SK-N-MC (cell line): ENCODE data around the gene LIM2.
A peak's percentile ranks its signal among the peaks of the same experiment; 100 is the strongest.

ENCODE experiments used
- DNase-seq: peaks from one replicate; pipeline ENCODE4 v3.0.0-alpha.2; 2011; ENCODE audit warnings: low read depth, low spot score
- H3K27ac ChIP-seq: fragments of 200-600 bp; sonication (generic); 2 replicates; pipeline ENCODE4 v1.5.1; 2016; ENCODE audit warnings: mixed run types
- H3K36me3 ChIP-seq: fragments of 200-600 bp; sonication (generic); 2 replicates; pipeline ENCODE4 v1.6.1; 2017; ENCODE audit warnings: antibody characterized with exemption, low read length, mixed read lengths; ENCODE audit not compliant: insufficient read depth
- H3K4me3 ChIP-seq: fragments of 200-600 bp; sonication (generic); 2 replicates; pipeline ENCODE4 v1.5.1; 2016
- H3K9ac ChIP-seq: fragments of 200-600 bp; sonication (generic); 2 replicates; pipeline ENCODE4 v1.8.0; 2017; ENCODE audit warnings: mixed run types, mixed read lengths; ENCODE audit not compliant: insufficient read length
- H3K9me3 ChIP-seq: fragments of 200-600 bp; sonication (generic); 2 replicates; pipeline ENCODE4 v1.6.1; 2017; ENCODE audit warnings: low read depth, mild to moderate bottlenecking, antibody characterized with exemption, low read length, moderate library complexity, mixed read lengths
- EZH2 ChIP-seq: fragments of 200-600 bp; sonication (generic); IDR thresholded peaks from one replicate; pipeline ENCODE4 v1.6.1; 2017; ENCODE audit warnings: antibody characterized with exemption
- FOXP2 ChIP-seq: optimal IDR thresholded peaks from 2 replicates; pipeline ENCODE3; 2011; ENCODE audit warnings: mild to moderate bottlenecking, moderate library complexity; ENCODE audit not compliant: insufficient read depth; ENCODE audit errors: extremely low read length, control extremely low read depth
- POLR2AphosphoS5 ChIP-seq: IDR thresholded peaks from 2 replicates; pipeline ENCODE4 v1.6.1; 2012; ENCODE audit warnings: mild to moderate bottlenecking, low read depth, low read length, borderline replicate concordance

The LIM2 gene

GRCh38 chr19:51339687-51340656 lies 47.8 kb downstream of the LIM2 start:
- no peaks in the 10 kb centered on the region for H3K9me3 ChIP-seq
- H3K36me3 ChIP-seq, result no peaks in the 10 kb centered on the region
- H3K27ac ChIP-seq, result no peak overlapping the region
- peak overlapping the region; percentile 84 for H3K4me3 ChIP-seq
- no peak overlapping the region for H3K9ac ChIP-seq
- DNase-seq, result peak; percentile 60
- TF ChIP-seq FOXP2 (no peak), POLR2AphosphoS5 (peak; percentile 27; the same call in 1 of the 2 replicates)

GRCh38 chr19:51339313-51339686 lies 48.5 kb downstream of the LIM2 start:
- Histone ChIP-seq H3K9ac (no peak overlapping the region), H3K9me3 (no peaks in the 10 kb centered on the region), H3K36me3 (no peaks in the 10 kb centered on the region), H3K4me3 (peak overlapping the region; percentile 84), H3K27ac (no peak overlapping the region)
- TF ChIP-seq POLR2AphosphoS5, result no peak
- no peak for TF ChIP-seq EZH2
- no peak for DNase-seq

GRCh38 chr19:51338563-51339312 lies 49.0 kb downstream of the LIM2 start:
- H3K9me3 ChIP-seq, result no peaks in the 10 kb centered on the region
- no peak overlapping the region for H3K9ac ChIP-seq
- no peaks in the 10 kb centered on the region for H3K36me3 ChIP-seq
- peak overlapping the region; percentile 84 for H3K4me3 ChIP-seq
- DNase-seq, result no peak
- no peak overlapping the region for H3K27ac ChIP-seq
- no peak for TF ChIP-seq EZH2
- TF ChIP-seq FOXP2, result no peak
- TF ChIP-seq POLR2AphosphoS5, result no peak

GRCh38 chr19:51337861-51338562 lies 49.8 kb downstream of the LIM2 start:
- no peaks in the 10 kb centered on the region for H3K36me3 ChIP-seq
- DNase-seq, result no peak
- H3K4me3 ChIP-seq, result no peak overlapping the region
- no peaks in the 10 kb centered on the region for H3K9me3 ChIP-seq
- TF ChIP-seq EZH2 (no peak), FOXP2 (no peak), POLR2AphosphoS5 (no peak)
- no peak overlapping the region for H3K9ac ChIP-seq
- no peak overlapping the region for H3K27ac ChIP-seq

GRCh38 chr19:51337141-51337860 lies 50.5 kb downstream of the LIM2 start:
- no peak for TF ChIP-seq EZH2
- no peak for TF ChIP-seq POLR2AphosphoS5
- no peak for TF ChIP-seq FOXP2
- no peak overlapping the region for H3K27ac ChIP-seq
- DNase-seq, result no peak
- no peak overlapping the region for H3K9ac ChIP-seq
- no peaks in the 10 kb centered on the region for H3K9me3 ChIP-seq
- H3K4me3 ChIP-seq, result no peak overlapping the region
- no peaks in the 10 kb centered on the region for H3K36me3 ChIP-seq

GRCh38 chr19:51333836-51334460 lies 53.8 kb downstream of the LIM2 start:
- Histone ChIP-seq H3K36me3 (no peaks in the 10 kb centered on the region), H3K4me3 (no peak overlapping the region), H3K9ac (no peak overlapping the region), H3K27ac (no peak overlapping the region), H3K9me3 (no peaks in the 10 kb centered on the region)
- TF ChIP-seq EZH2 (no peak), POLR2AphosphoS5 (no peak), FOXP2 (no peak)
- no peak for DNase-seq

GRCh38 chr19:51331716-51332115 lies 56.1 kb downstream of the LIM2 start:
- Histone ChIP-seq H3K9me3 (no peaks in the 10 kb centered on the region), H3K27ac (no peak overlapping the region), H3K36me3 (no peaks in the 10 kb centered on the region), H3K4me3 (no peak overlapping the region), H3K9ac (no peak overlapping the region)
- TF ChIP-seq POLR2AphosphoS5, result no peak
- TF ChIP-seq EZH2, result no peak
- TF ChIP-seq FOXP2, result no peak
- no peak for DNase-seq

GRCh38 chr19:51331193-51331592 lies 56.6 kb downstream of the LIM2 start:
- no peaks in the 10 kb centered on the region for H3K9me3 ChIP-seq
- H3K4me3 ChIP-seq, result no peak overlapping the region
- no peaks in the 10 kb centered on the region for H3K36me3 ChIP-seq
- no peak overlapping the region for H3K9ac ChIP-seq
- H3K27ac ChIP-seq, result no peak overlapping the region
- no peak for DNase-seq
- TF ChIP-seq EZH2 (no peak), FOXP2 (no peak), POLR2AphosphoS5 (no peak)
